Activated naive CD8-positive, alpha-beta T cell treated with anti-CD3 and anti-CD28 coated beads, Interleukin-2, amount 50 U/mL, for 24 hours (primary cell): ENCODE data around the gene MS4A14.

Experiments used
- ATAC-seq: fragments of 150-1000 bp; cut with Tn5 transposase; one replicate; pipeline ENCODE4 v1.10.0; 2021
- DNase-seq: peaks from one replicate; pipeline ENCODE4 v3.0.0; 2021
- H3K27ac Mint-ChIP-seq: one replicate; pipeline ENCODE4 v1.8.0; 2021; ENCODE audit warnings: mild to moderate bottlenecking, mixed read lengths
- H3K27me3 Mint-ChIP-seq: one replicate; pipeline ENCODE4 v1.8.0; 2021; ENCODE audit warnings: mixed read lengths
- H3K36me3 Mint-ChIP-seq: one replicate; pipeline ENCODE4 v1.8.0; 2021; ENCODE audit warnings: low read depth, mixed read lengths
- H3K4me1 Mint-ChIP-seq: one replicate; pipeline ENCODE4 v1.8.0; 2021; ENCODE audit warnings: mixed read lengths
- H3K4me3 Mint-ChIP-seq: one replicate; pipeline ENCODE4 v1.8.0; 2021; ENCODE audit warnings: mild to moderate bottlenecking, moderate library complexity, mixed read lengths
- H3K9me3 Mint-ChIP-seq: one replicate; pipeline ENCODE4 v1.8.0; 2021; ENCODE audit warnings: mixed read lengths

Gene MS4A14

GRCh38 chr11:60371854-60372253, 24.4 kb upstream of the MS4A14 start:
- peaks cover 17% of the 10 kb centered on the region for H3K27me3 Mint-ChIP-seq
- ATAC-seq = no peak
- no peaks in the 10 kb centered on the region for H3K36me3 Mint-ChIP-seq
- H3K4me3 Mint-ChIP-seq = no peak overlapping the region
- H3K4me1 Mint-ChIP-seq = peaks cover 1% of the 10 kb centered on the region
- no peaks in the 10 kb centered on the region for H3K9me3 Mint-ChIP-seq
- no peak for DNase-seq
- H3K27ac Mint-ChIP-seq = no peak overlapping the region

- no peaks in the 10 kb centered on the region for H3K9me3 Mint-ChIP-seq
- DNase-seq (no peak), ATAC-seq (no peak)
- no peak overlapping the region for H3K27ac Mint-ChIP-seq
- no peaks in the 10 kb centered on the region for H3K36me3 Mint-ChIP-seq
- H3K27me3 Mint-ChIP-seq = peaks cover 19% of the 10 kb centered on the region
- H3K4me1 Mint-ChIP-seq = peaks cover 4% of the 10 kb centered on the region
- no peak overlapping the region for H3K4me3 Mint-ChIP-seq
These were observed 23.5 kb upstream of the MS4A14 start for GRCh38 chr11:60372767-60373166.

- ATAC-seq (no peak), DNase-seq (no peak)
- no peak overlapping the region for H3K4me3 Mint-ChIP-seq
- no peaks in the 10 kb centered on the region for H3K9me3 Mint-ChIP-seq
- peaks cover 15% of the 10 kb centered on the region for H3K4me1 Mint-ChIP-seq
- H3K27ac Mint-ChIP-seq = no peak overlapping the region
- H3K36me3 Mint-ChIP-seq = no peaks in the 10 kb centered on the region
- peaks cover 21% of the 10 kb centered on the region for H3K27me3 Mint-ChIP-seq
These were observed 20.9 kb upstream of the MS4A14 start for GRCh38 chr11:60375316-60375715.

- H3K27me3 Mint-ChIP-seq = peaks cover 18% of the 10 kb centered on the region
- ATAC-seq (no peak), DNase-seq (no peak)
- peaks cover 15% of the 10 kb centered on the region for H3K4me1 Mint-ChIP-seq
- H3K27ac Mint-ChIP-seq = no peak overlapping the region
- no peaks in the 10 kb centered on the region for H3K9me3 Mint-ChIP-seq
- H3K4me3 Mint-ChIP-seq = no peak overlapping the region
- no peaks in the 10 kb centered on the region for H3K36me3 Mint-ChIP-seq
These were observed 19.7 kb upstream of the MS4A14 start for GRCh38 chr11:60376601-60377000.

GRCh38 chr11:60377401-60378136, 18.7 kb upstream of the MS4A14 start:
- Mint-ChIP-seq H3K4me3 (no peak overlapping the region), H3K4me1 (peaks cover 15% of the 10 kb centered on the region), H3K9me3 (no peaks in the 10 kb centered on the region), H3K27ac (peak overlapping the region; percentile 52), H3K27me3 (peaks cover 16% of the 10 kb centered on the region), H3K36me3 (no peaks in the 10 kb centered on the region)
- ATAC-seq (no peak), DNase-seq (no peak)

GRCh38 chr11:60378354-60378753, 17.9 kb upstream of the MS4A14 start, which contains the start of gene MS4A7:
Gene MS4A7, plus strand, starts transcription at chr11:60378532. Its CDS starts 4,610 bp downstream, at chr11:60383142.
- no peaks in the 10 kb centered on the region for H3K9me3 Mint-ChIP-seq
- peak within 1 kb of the TSS; percentile 29 for H3K4me3 Mint-ChIP-seq
- peaks cover 15% of the 10 kb centered on the region for H3K4me1 Mint-ChIP-seq
- DNase-seq (no peak), ATAC-seq (no peak)
- H3K36me3 Mint-ChIP-seq = no peaks in the 10 kb centered on the region
- peak within 1 kb of the TSS; percentile 58 for H3K27ac Mint-ChIP-seq
- peaks cover 16% of the 10 kb centered on the region for H3K27me3 Mint-ChIP-seq

DNA sequence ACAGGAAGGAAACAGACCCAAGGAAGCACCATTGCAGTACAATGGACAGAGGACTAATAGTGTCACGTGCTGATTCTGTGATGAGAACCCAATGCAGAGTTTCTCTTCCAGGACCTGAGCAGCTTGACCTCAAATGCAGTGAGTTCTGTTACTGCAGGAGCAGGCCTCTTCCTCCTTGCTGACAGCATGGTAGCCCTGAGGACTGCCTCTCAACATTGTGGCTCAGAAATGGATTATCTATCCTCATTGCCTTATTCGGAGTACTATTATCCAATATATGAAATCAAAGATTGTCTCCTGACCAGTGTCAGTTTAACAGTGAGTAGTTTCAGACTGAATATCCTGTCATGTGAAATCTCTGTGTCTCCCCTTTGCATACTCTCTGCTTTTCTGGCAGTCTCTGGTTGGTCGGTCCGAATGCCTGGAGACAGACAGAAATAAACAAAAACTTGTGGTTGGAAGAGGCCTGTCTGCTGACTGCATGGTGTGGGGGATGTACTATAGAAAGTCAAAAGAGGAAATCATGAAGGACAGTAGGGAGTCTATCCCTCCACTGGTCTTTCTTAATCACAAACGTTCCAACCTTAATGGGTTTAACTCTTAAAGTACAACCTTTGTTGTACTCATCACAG, 6.9 kb upstream of the MS4A14 start:
- DNase-seq = no peak
- H3K27me3 Mint-ChIP-seq = peaks cover 2% of the 10 kb centered on the region
- H3K4me3 Mint-ChIP-seq = no peak overlapping the region
- peaks cover 10% of the 10 kb centered on the region for H3K4me1 Mint-ChIP-seq
- ATAC-seq = no peak
- H3K27ac Mint-ChIP-seq = peak overlapping the region; percentile 32
- H3K9me3 Mint-ChIP-seq = no peaks in the 10 kb centered on the region
- no peaks in the 10 kb centered on the region for H3K36me3 Mint-ChIP-seq

DNA sequence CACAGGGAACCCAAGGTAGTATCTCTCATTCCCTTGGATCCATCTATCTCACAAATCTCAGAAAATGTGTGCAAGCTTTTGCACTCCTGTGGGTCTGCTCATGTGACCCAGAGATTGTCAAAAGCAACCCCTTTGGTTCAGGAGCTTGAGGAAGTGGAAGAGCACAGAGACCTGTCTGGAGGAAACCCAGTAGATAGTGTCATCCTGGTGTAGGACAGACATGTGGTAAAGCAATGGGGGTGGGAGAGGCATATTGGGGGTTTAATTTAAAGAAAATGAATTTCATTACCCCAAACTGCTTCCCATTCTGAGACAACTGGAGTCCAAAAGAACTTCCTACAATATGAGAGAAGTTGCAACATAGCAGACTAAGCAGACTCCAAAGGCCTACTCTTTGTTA, 5.8 kb upstream of the MS4A14 start:
- no peak for ATAC-seq
- H3K9me3 Mint-ChIP-seq = no peaks in the 10 kb centered on the region
- H3K27ac Mint-ChIP-seq = no peak overlapping the region
- DNase-seq = no peak
- H3K36me3 Mint-ChIP-seq = no peaks in the 10 kb centered on the region
- peaks cover 2% of the 10 kb centered on the region for H3K27me3 Mint-ChIP-seq
- peaks cover 10% of the 10 kb centered on the region for H3K4me1 Mint-ChIP-seq
- no peak overlapping the region for H3K4me3 Mint-ChIP-seq

DNA sequence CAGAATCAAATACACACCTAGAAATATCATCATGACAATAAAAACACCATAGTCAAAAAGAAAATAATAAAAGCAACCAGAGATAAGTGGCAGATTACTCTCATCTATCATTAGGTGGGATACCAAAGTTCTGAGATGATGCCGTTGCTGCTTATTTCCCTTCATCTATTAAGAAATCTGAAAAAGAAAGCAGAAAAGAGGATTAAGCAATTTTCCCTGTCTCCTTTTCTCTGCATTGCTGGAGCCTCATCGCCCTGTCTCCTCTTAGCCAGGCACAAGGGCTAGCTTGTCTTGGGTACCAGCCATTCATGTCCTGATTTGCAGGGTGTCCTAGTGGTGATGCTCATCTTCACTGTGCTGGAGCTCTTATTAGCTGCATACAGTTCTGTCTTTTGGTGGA, 3.9 kb upstream of the MS4A14 start:
- DNase-seq (no peak), ATAC-seq (no peak)
- peaks cover 19% of the 10 kb centered on the region for H3K4me1 Mint-ChIP-seq
- no peaks in the 10 kb centered on the region for H3K27me3 Mint-ChIP-seq
- no peaks in the 10 kb centered on the region for H3K36me3 Mint-ChIP-seq
- H3K4me3 Mint-ChIP-seq = no peak overlapping the region
- no peaks in the 10 kb centered on the region for H3K9me3 Mint-ChIP-seq
- H3K27ac Mint-ChIP-seq = no peak overlapping the region

- Mint-ChIP-seq H3K4me1 (peaks cover 20% of the 10 kb centered on the region), H3K4me3 (no peak overlapping the region), H3K27ac (no peak overlapping the region), H3K9me3 (no peaks in the 10 kb centered on the region), H3K27me3 (no peaks in the 10 kb centered on the region), H3K36me3 (no peaks in the 10 kb centered on the region)
- DNase-seq = no peak
- no peak for ATAC-seq
These were observed 3.2 kb upstream of the MS4A14 start for GRCh38 chr11:60393016-60393415.

GRCh38 chr11:60394666-60395380, 1.4 kb upstream of the MS4A14 start:
- DNase-seq (no peak), ATAC-seq (no peak)
- Mint-ChIP-seq H3K36me3 (no peaks in the 10 kb centered on the region), H3K4me1 (peaks cover 12% of the 10 kb centered on the region), H3K9me3 (no peaks in the 10 kb centered on the region), H3K4me3 (no peak overlapping the region), H3K27ac (no peak overlapping the region), H3K27me3 (no peaks in the 10 kb centered on the region)

GRCh38 chr11:60396799-60397198, 540 bp downstream of the MS4A14 start:
- Mint-ChIP-seq H3K36me3 (no peaks in the 10 kb centered on the region), H3K9me3 (no peaks in the 10 kb centered on the region), H3K27ac (no peak overlapping the region), H3K4me3 (no peak overlapping the region), H3K4me1 (peaks cover 10% of the 10 kb centered on the region), H3K27me3 (no peaks in the 10 kb centered on the region)
- ATAC-seq (no peak), DNase-seq (no peak)

GRCh38 chr11:60420015-60420414, 23.8 kb downstream of the MS4A14 start:
- no peak overlapping the region for H3K4me3 Mint-ChIP-seq
- H3K27ac Mint-ChIP-seq = no peak overlapping the region
- DNase-seq = no peak
- no peaks in the 10 kb centered on the region for H3K4me1 Mint-ChIP-seq
- H3K9me3 Mint-ChIP-seq = peaks cover 6% of the 10 kb centered on the region
- no peaks in the 10 kb centered on the region for H3K36me3 Mint-ChIP-seq
- ATAC-seq = no peak
- peaks cover 15% of the 10 kb centered on the region for H3K27me3 Mint-ChIP-seq

DNA sequence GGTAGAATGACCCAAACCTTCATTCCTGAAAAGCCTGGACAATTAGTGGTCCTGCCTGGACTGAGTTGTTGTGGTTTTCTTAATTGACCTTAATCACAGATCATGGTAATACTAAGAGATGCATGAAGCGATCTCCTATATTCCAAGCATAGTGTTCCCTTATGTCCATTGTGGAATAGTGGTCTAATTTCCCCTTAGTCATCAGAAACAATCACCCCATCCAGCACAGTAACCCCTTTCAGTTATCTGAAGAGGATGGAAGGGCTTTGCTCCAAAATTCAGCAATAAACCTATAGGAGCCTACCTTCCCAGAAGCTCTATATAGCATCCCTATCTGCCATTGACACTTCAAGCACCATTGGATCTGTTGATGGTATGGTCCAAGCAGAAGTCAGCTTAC, 26.4 kb downstream of the MS4A14 start:
- Mint-ChIP-seq H3K36me3 (no peaks in the 10 kb centered on the region), H3K4me3 (no peak overlapping the region), H3K9me3 (peaks cover 6% of the 10 kb centered on the region), H3K4me1 (no peaks in the 10 kb centered on the region), H3K27me3 (peaks cover 9% of the 10 kb centered on the region), H3K27ac (no peak overlapping the region)
- ATAC-seq (no peak), DNase-seq (no peak)

- DNase-seq (no peak), ATAC-seq (peak; percentile 24)
- no peak overlapping the region for H3K27ac Mint-ChIP-seq
- no peaks in the 10 kb centered on the region for H3K36me3 Mint-ChIP-seq
- no peaks in the 10 kb centered on the region for H3K4me1 Mint-ChIP-seq
- no peaks in the 10 kb centered on the region for H3K27me3 Mint-ChIP-seq
- H3K9me3 Mint-ChIP-seq = no peaks in the 10 kb centered on the region
- no peak overlapping the region for H3K4me3 Mint-ChIP-seq
These were observed 32.3 kb downstream of the MS4A14 start for GRCh38 chr11:60428517-60428916.
